GM12801 (cell line): ENCODE data around the gene TMC6.

ENCODE experiments used
- CTCF ChIP-seq: IDR thresholded peaks from one replicate; pipeline ENCODE4 v1.5.1; 2011; ENCODE audit warnings: control low read depth; ENCODE audit not compliant: insufficient read length; ENCODE audit errors: extremely low read depth

The TMC6 gene

GRCh38 chr17:78141437-78142118, 13.0 kb upstream of the TMC6 start:
- TF ChIP-seq CTCF: no peak

DNA sequence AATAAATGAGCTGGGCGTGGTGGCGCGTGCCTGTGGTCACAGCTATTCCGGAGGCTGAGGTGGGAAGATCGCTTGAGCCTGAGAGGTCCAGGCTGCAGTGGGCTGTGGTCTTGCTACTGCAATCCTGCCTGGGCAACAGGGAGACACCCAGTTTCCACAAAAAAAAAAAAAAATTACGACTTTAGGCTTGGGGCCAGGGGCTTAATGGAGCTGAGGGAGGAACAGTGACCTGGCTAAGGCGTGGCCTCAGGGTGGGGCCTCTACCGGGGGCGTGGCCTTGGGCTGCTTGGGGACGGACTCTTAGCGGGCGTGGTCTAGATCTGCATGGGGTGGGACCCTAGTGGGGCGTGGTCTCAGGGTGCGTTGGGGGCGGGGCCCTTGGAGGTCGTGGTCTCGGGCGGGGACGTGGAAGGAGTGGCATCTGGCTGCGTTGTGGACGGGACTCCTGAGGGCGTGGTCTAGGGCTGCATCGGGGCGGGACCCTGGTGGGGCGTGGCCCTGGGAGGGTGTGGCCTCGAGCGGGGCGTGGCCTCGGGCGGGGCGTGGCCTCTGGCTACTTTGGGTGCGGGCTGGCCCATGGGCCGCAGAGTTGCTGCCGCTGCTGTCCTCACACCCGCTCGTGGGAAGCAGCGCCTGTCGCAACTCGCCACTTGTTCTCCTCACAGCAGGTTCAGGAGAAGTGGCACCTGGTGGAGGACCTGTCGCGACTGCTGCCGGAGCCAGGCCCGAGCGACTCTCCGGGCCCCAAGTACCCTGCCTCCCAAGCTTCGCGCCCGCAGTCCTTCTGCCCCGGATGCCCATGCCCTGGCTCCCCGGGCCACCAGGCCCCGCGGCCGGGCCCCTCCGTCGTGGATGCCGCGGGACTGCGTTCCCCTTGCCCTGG, 11.9 kb upstream of the TMC6 start:
- no peak for TF ChIP-seq CTCF

- no peak for TF ChIP-seq CTCF
Observed at GRCh38 chr17:78138204-78139060, 9.9 kb upstream of the TMC6 start.

DNA sequence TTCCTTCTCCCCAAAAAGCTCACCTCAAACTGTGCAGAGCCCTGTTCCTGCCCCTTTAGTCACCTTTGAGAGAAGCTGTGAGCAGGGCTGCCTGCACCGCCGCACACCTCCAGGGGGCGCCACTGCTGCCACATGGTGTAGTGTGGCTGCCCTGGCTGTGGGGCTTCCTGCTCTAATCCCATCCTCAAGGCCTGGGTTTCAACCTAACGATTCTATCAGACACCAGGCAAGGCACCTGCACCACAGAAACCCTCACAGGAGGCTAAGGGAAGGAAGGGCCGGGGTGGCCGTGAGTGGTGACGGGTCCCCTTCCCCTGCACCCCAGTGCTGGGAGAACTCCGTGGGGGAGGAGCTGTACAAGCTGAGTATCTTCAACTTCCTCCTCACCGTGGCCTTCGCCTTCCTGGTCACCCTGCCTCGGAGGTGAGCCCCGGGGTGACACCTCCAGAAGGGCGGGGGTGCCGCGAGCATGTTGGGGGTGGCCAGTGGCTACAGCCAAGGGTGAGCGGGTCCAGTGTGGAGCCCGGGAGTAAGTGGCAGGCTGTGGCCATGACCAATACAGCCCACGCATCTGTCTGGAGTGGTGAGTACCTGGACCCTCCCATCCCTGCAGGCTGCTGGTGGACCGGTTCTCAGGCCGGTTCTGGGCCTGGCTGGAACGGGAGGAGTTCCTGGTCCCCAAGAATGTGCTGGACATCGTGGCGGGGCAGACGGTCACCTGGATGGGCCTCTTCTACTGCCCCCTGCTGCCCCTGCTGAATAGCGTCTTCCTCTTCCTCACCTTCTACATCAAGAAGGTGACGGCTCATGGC, 9.0 kb upstream of the TMC6 start:
- no peak for TF ChIP-seq CTCF

GRCh38 chr17:78135858-78136500, 7.4 kb upstream of the TMC6 start:
- no peak for TF ChIP-seq CTCF

DNA sequence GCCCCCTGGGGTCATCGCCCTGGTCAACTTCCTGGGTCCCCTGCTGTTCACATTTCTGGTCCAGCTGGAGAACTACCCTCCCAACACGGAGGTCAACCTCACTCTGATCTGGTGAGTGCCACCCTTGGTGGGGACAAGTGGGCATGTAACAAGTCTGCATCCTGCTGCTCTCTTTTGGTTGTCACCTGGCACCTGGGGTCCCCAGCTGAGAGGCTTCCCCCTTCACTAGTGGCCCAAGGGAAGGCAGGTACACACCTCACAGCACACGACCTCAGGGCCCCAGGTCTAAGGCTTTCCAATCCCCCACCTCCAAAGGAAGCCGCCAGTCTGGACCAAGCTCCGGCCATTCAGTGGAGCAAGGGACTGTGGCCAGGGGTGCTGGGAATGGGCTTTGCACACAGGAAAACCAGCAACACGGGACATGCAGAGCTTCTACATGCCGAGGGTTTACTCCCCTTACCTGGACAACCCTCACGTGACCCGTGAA, 6.4 kb upstream of the TMC6 start:
- TF ChIP-seq CTCF: no peak
